Activated naive CD4-positive, alpha-beta T cell treated with anti-CD3 and anti-CD28 coated beads, Interleukin-2, amount 50 U/mL, for 72 hours (primary cell): ENCODE measurements around the gene CNTROB. TPM values are rescaled to one million over a fixed set of nuclear protein-coding genes. Genes with fewer than 3 reads are reported as not detected.

Experiments used
- ATAC-seq, 2 donors: fragments of 150-1000 bp; cut with Tn5 transposase; 2 replicates each; pipeline ENCODE4 v1.10.0; 2021; ENCODE audit warnings: mild to moderate bottlenecking in 2 of 2, moderate library complexity in 2 of 2
- DNase-seq, 2 donors: peaks; one replicate each; pipeline ENCODE4 v3.0.0; 2021 to 2022; ENCODE audit warnings: low spot score in 2 of 2
- H3K27ac Mint-ChIP-seq, 2 donors: one replicate each; pipeline ENCODE4 v1.8.0; 2022; ENCODE audit warnings: mild to moderate bottlenecking in 2 of 2, mixed read lengths in 2 of 2
- H3K36me3 Mint-ChIP-seq, 2 donors: one replicate each; pipeline ENCODE4 v1.8.0; 2022; ENCODE audit warnings: mixed read lengths in 2 of 2
- H3K9me3 Mint-ChIP-seq, 2 donors: one replicate each; pipeline ENCODE4 v1.8.0; 2022; ENCODE audit warnings: mixed read lengths in 2 of 2
- total RNA-seq, 2 donors: library from RNA; stranded (reverse); gene quantifications; one replicate each; pipeline ENCODE4 v1.2.3, GENCODE V29; 2022

CNTROB gene
- total RNA-seq, 2 donors from 2014 or later = 73.3 to 147 TPM

- DNase-seq = peak in 1 of 2 donors; percentile 77
- ATAC-seq = peak; percentile 52 to 53
- Mint-ChIP-seq H3K36me3 (no peaks in the 10 kb centered on the region), H3K9me3 (no peaks in the 10 kb centered on the region), H3K27ac (peak overlapping the region in 1 of 2 donors; percentile 60)
Measured at GRCh38 chr17:7988750-7989178, 56.8 kb downstream of the CNTROB start.

GRCh38 chr17:7989781-7990655 is 58.0 kb downstream of the CNTROB start:
- ATAC-seq (peak; percentile 89 to 91), DNase-seq (peak; percentile 91 to 100)
- Mint-ChIP-seq H3K27ac (peak overlapping the region; percentile 44 to 88), H3K9me3 (no peaks in the 10 kb centered on the region), H3K36me3 (no peaks in the 10 kb centered on the region)

GRCh38 chr17:7992516-7992915 is 60.5 kb downstream of the CNTROB start:
- no peak for ATAC-seq
- DNase-seq = no peak
- Mint-ChIP-seq H3K36me3 (no peaks in the 10 kb centered on the region), H3K27ac (no peak overlapping the region), H3K9me3 (no peaks in the 10 kb centered on the region)

DNA sequence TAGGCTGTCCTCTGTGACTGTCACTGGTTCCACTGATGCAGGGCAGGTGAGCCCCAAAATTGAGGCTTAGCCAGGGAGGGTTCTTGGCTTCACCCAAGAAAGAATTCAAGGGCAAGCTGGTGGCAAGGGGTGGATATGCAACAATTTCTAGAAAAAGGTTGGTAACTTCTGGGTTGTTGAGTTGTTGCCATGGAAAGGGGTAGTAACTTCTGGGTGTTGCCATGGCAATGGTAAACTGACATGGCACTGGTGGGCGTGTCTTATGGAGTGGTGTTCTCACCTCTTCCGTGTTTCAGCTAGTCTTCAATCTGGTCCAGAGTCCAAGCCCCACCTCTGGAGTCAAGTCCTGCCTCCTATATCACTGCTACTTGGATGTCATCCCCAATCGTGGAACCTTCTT is 60.9 kb downstream of the CNTROB start:
- H3K36me3 Mint-ChIP-seq = no peaks in the 10 kb centered on the region
- no peak for DNase-seq
- H3K9me3 Mint-ChIP-seq = no peaks in the 10 kb centered on the region
- ATAC-seq = no peak
- no peak overlapping the region for H3K27ac Mint-ChIP-seq

DNA sequence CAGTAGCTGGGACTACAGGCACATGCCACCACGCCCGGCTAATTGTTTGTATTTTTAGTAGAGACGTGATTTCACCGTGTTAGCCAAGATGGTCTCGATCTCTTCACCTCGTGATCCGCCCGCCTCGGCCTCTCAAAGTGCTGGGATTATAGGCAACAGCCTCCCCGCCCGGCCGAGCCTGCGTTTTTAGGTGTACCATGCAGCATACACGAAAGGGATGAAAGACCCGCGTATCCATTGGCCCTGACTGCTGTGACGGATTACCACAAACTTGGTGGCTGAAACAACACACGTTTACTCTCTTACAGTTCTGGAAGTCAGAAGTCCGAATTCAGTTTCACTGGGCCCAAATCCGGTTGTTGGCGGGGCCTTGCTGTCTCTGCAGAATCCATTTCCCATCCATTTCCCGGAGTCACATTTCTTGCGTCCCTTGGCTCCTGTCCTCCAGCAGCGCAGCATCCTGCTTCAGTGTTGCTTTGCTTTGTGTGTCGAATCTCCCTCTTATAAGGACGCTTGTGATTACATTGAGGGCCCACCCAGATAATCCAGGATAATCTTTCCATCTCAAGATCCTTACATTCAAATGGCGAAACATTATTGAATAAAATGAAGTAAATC is 62.1 kb downstream of the CNTROB start:
- no peak for ATAC-seq
- H3K36me3 Mint-ChIP-seq = no peaks in the 10 kb centered on the region
- no peaks in the 10 kb centered on the region for H3K9me3 Mint-ChIP-seq
- DNase-seq = no peak
- H3K27ac Mint-ChIP-seq = no peak overlapping the region

- DNase-seq (no peak), ATAC-seq (no peak)
- Mint-ChIP-seq H3K27ac (no peak overlapping the region), H3K36me3 (no peaks in the 10 kb centered on the region), H3K9me3 (no peaks in the 10 kb centered on the region)
Measured at GRCh38 chr17:7995724-7996123, 63.7 kb downstream of the CNTROB start.

- no peaks in the 10 kb centered on the region for H3K36me3 Mint-ChIP-seq
- H3K27ac Mint-ChIP-seq = no peak overlapping the region
- DNase-seq (peak; percentile 30 to 42), ATAC-seq (peak; percentile 44 to 76)
- H3K9me3 Mint-ChIP-seq = no peaks in the 10 kb centered on the region
Measured at GRCh38 chr17:7997186-7997585, 65.2 kb downstream of the CNTROB start.

Other genes with a start within 250 kb of the CNTROB start
- 100 to 1,000 TPM in 1 of 2 donors, 10 to 100 TPM in 1; 78.4 to 147 TPM for gene TP53, start 244.7 kb upstream of the CNTROB start, total RNA-seq
- 10 to 100 TPM; 16.4 to 23.5 TPM for gene WRAP53, start 243.7 kb upstream of the CNTROB start, total RNA-seq
- not detected for gene EFNB3, start 227.0 kb upstream of the CNTROB start, total RNA-seq
- gene DNAH2, start 214.5 kb upstream of the CNTROB start, total RNA-seq = under 1 TPM; 0.05 to 0.19 TPM
- 10 to 100 TPM; 34.9 to 41.2 TPM for gene KDM6B, start 98.0 kb upstream of the CNTROB start, total RNA-seq
- 1 to 10 TPM; 1.3 to 1.8 TPM for gene TMEM88, start 77.1 kb upstream of the CNTROB start, total RNA-seq
- 100 to 1,000 TPM in 1 of 2 donors, 10 to 100 TPM in 1; 91.4 to 103 TPM for gene NAA38, start 74.6 kb upstream of the CNTROB start, total RNA-seq
- gene CYB5D1, start 74.2 kb upstream of the CNTROB start, total RNA-seq = 10 to 100 TPM in 1 of 2 donors, 1 to 10 TPM in 1; 8.0 to 20.2 TPM
- 100 to 1,000 TPM; 182 to 212 TPM for gene CHD3, start 43.4 kb upstream of the CNTROB start, total RNA-seq
- gene RNF227, start 15.9 kb upstream of the CNTROB start, total RNA-seq = 1 to 10 TPM; 4.8 to 5.3 TPM
- gene KCNAB3, start 2.4 kb upstream of the CNTROB start, total RNA-seq = 10 to 100 TPM in 1 of 2 donors, 1 to 10 TPM in 1; 5.4 to 10.9 TPM
- gene TRAPPC1, start 260 bp upstream of the CNTROB start, total RNA-seq = 100 to 1,000 TPM; 190 to 195 TPM
- gene GUCY2D, start 70.4 kb downstream of the CNTROB start, total RNA-seq = under 1 TPM in 1 of 2 donors, not detected in 1; 0.19 TPM
- gene ALOX15B, start 106.9 kb downstream of the CNTROB start, total RNA-seq = not detected
- gene ALOX12B, start 155.5 kb downstream of the CNTROB start, total RNA-seq = 1 to 10 TPM; 1.5 to 3.2 TPM
- gene ALOXE3, start 186.3 kb downstream of the CNTROB start, total RNA-seq = under 1 TPM in 1 of 2 donors, not detected in 1; 0.23 TPM
- 10 to 100 TPM in 1 of 2 donors, 1 to 10 TPM in 1; 7.5 to 10.7 TPM for gene HES7, start 191.9 kb downstream of the CNTROB start, total RNA-seq
- 100 to 1,000 TPM in 1 of 2 donors, 10 to 100 TPM in 1; 80.9 to 294 TPM for gene PER1, start 220.2 kb downstream of the CNTROB start, total RNA-seq
- 10 to 100 TPM; 43.6 to 85.6 TPM for gene VAMP2, start 230.7 kb downstream of the CNTROB start, total RNA-seq
- 10 to 100 TPM; 32.7 to 48.9 TPM for gene TMEM107, start 244.2 kb downstream of the CNTROB start, total RNA-seq